Measurements from ENCODE around the gene TTLL9. TPM values are rescaled to one million over a fixed set of nuclear protein-coding genes. Genes with fewer than 3 reads are reported as not detected.

TTLL9 gene
- total RNA-seq, 4 donors from 2014 or later: 0.09 to 0.38 TPM; not detected in 2

- H3K27ac ChIP-seq: peak overlapping the region in 1 of 4 donors; percentile 50
These were observed 25.6 kb downstream of the TTLL9 start for GRCh38 chr20:31896049-31896448.

GRCh38 chr20:31897541-31897940 is 27.1 kb downstream of the TTLL9 start:
- H3K9me3 ChIP-seq: no peaks in the 10 kb centered on the region
- H3K36me3 ChIP-seq: no peaks in the 10 kb centered on the region
- WGBS, 2 donors: 71 to 94% methylated on average over 4 to 9 of the region's 9 CpGs
- no peak overlapping the region for H3K4me3 ChIP-seq
- TF ChIP-seq POLR2A (IDR thresholded peaks at IDR 0.05) (no peak), CTCF (IDR thresholded peaks at IDR 0.05) (no peak)
- H3K27ac ChIP-seq: no peak overlapping the region
- no peak for DNase-seq
- no peaks in the 10 kb centered on the region for H3K27me3 ChIP-seq
- intact Hi-C loops (cut with DNase I): no loop called here
- H3K4me1 ChIP-seq: peaks cover 0 to 5% (median 0%) of the 10 kb centered on the region in 3 donors

More at GRCh38 chr20:31896049-31896448, 25.6 kb downstream of the TTLL9 start:
- intact Hi-C loops (cut with DNase I): no loop called here
- 92 to 93% methylated on average over 9 of the region's 9 CpGs for WGBS, 2 donors
- H3K9me3 ChIP-seq: no peaks in the 10 kb centered on the region
- H3K4me1 ChIP-seq: peaks cover 0 to 5% (median 0%) of the 10 kb centered on the region in 3 donors
- TF ChIP-seq CTCF (IDR thresholded peaks at IDR 0.05) (no peak), POLR2A (IDR thresholded peaks at IDR 0.05) (no peak)
- no peak overlapping the region for H3K4me3 ChIP-seq
- H3K36me3 ChIP-seq: no peaks in the 10 kb centered on the region
- H3K27me3 ChIP-seq: no peaks in the 10 kb centered on the region
- no peak for DNase-seq

GRCh38 chr20:31901615-31902014 is 31.2 kb downstream of the TTLL9 start:
- H3K36me3 ChIP-seq: no peaks in the 10 kb centered on the region
- no peak overlapping the region for H3K27ac ChIP-seq
- DNase-seq: no peak
- H3K4me3 ChIP-seq: no peak overlapping the region
- no peak for TF ChIP-seq POLR2A (IDR thresholded peaks at IDR 0.05)
- TF ChIP-seq CTCF (IDR thresholded peaks at IDR 0.05): no peak
- intact Hi-C loops (cut with DNase I): no loop called here
- no peaks in the 10 kb centered on the region for H3K27me3 ChIP-seq
- no peaks in the 10 kb centered on the region for H3K4me1 ChIP-seq
- WGBS, 2 donors: 82 to 87% methylated on average over 6 of the region's 6 CpGs
- no peaks in the 10 kb centered on the region for H3K9me3 ChIP-seq

- TF ChIP-seq POLR2A (IDR thresholded peaks at IDR 0.05): no peak
- no peak for TF ChIP-seq CTCF (IDR thresholded peaks at IDR 0.05)
- no peaks in the 10 kb centered on the region for H3K27me3 ChIP-seq
- H3K4me3 ChIP-seq: no peak overlapping the region
- 57 to 62% methylated on average over 1 of the region's 1 CpG for WGBS, 2 donors
- H3K27ac ChIP-seq: no peak overlapping the region
- no peaks in the 10 kb centered on the region for H3K9me3 ChIP-seq
- no peak for DNase-seq
- H3K4me1 ChIP-seq: peaks cover 0 to 9% (median 0%) of the 10 kb centered on the region in 3 donors
- intact Hi-C loops (cut with DNase I): no loop called here
- no peaks in the 10 kb centered on the region for H3K36me3 ChIP-seq
These were observed 33.4 kb downstream of the TTLL9 start for GRCh38 chr20:31903627-31904386.

GRCh38 chr20:31906001-31906400 is 35.6 kb downstream of the TTLL9 start:
- Histone ChIP-seq H3K27ac (no peak overlapping the region), H3K9me3 (no peaks in the 10 kb centered on the region), H3K27me3 (no peaks in the 10 kb centered on the region), H3K4me1 (peaks cover 0 to 9% (median 0%) of the 10 kb centered on the region in 3 donors), H3K4me3 (no peak overlapping the region), H3K36me3 (no peaks in the 10 kb centered on the region)
- no peak for TF ChIP-seq POLR2A (IDR thresholded peaks at IDR 0.05)
- no peak for TF ChIP-seq CTCF (IDR thresholded peaks at IDR 0.05)
- intact Hi-C loops (cut with DNase I): no loop called here
- DNase-seq: no peak
- 59 to 92% methylated on average over 2 to 5 of the region's 5 CpGs for WGBS, 2 donors

All from esophagus squamous epithelium (tissue), 5 donors.